NCI-H82 (cell line): Measurements from ENCODE around the gene EZR.

ENCODE experiments used
- DNase-seq: peaks from one replicate; lab custom pipeline; 2025; lab: John Stamatoyannopoulos, UW

Gene EZR

GRCh38 chr6:158725704-158726103 lies 93.5 kb downstream of the EZR start:
- no peak for DNase-seq

DNA sequence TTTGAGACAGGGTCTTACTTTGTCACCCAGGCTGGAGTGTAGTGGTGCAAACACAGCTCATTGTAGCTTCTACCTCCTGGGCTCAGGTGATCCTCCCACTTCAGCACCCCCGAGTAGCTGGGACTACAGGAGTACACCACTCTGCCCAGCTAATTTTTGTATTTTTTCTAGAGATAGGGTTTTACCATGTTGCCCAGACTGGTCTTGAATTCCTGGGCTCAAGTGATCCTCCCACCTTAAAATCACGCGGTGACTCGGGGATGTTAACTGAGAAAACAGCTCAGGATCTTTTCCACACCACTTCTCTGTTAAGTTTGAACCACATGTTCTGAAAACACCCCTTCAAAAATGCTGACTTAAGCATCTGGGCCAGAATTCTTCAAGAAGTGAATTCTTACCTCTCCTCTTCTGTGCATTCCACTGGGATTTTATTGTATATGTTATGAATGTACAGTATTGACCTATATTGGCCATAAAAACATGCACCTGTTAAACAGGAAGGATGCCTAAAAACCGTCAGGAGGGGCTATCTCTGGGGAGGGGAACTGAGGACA lies 96.9 kb downstream of the EZR start:
- DNase-seq: no peak

GRCh38 chr6:158718461-158719046 lies 100.6 kb downstream of the EZR start:
- peak; percentile 62 for DNase-seq

- no peak for DNase-seq
Observed at GRCh38 chr6:158717341-158718330, 101.5 kb downstream of the EZR start.
